Mammary epithelial cell (primary cell): ENCODE data around the gene JPH3.

Experiments used
- EZH2 ChIP-seq: IDR thresholded peaks from 2 replicates; pipeline ENCODE4 v1.6.1; 2012; ENCODE audit warnings: low read length, inconsistent platforms, borderline replicate concordance
- TF ChIP-seq, protein P1 (sequence below), 2 donors: IDR thresholded peaks in 1 of 2; conservative IDR thresholded peaks in 1 of 2; 2 replicates each; pipeline ENCODE4 v1.5.1; 2011 to 2012; ENCODE audit warnings: inconsistent platforms in 2 of 2, low read length in 2 of 2, mild to moderate bottlenecking in 2 of 2, control low read depth in 1 of 2, low read depth in 1 of 2; ENCODE audit not compliant: insufficient read depth in 1 of 2; ENCODE audit errors: extremely low read depth in 1 of 2

- TF ChIP-seq, protein P1, sequence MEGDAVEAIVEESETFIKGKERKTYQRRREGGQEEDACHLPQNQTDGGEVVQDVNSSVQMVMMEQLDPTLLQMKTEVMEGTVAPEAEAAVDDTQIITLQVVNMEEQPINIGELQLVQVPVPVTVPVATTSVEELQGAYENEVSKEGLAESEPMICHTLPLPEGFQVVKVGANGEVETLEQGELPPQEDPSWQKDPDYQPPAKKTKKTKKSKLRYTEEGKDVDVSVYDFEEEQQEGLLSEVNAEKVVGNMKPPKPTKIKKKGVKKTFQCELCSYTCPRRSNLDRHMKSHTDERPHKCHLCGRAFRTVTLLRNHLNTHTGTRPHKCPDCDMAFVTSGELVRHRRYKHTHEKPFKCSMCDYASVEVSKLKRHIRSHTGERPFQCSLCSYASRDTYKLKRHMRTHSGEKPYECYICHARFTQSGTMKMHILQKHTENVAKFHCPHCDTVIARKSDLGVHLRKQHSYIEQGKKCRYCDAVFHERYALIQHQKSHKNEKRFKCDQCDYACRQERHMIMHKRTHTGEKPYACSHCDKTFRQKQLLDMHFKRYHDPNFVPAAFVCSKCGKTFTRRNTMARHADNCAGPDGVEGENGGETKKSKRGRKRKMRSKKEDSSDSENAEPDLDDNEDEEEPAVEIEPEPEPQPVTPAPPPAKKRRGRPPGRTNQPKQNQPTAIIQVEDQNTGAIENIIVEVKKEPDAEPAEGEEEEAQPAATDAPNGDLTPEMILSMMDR (conservative IDR thresholded peaks at IDR 0.05 in 1 of 2, IDR thresholded peaks at IDR 0.05 in 1 of 2; ENCODE audit: extremely low read depth in 1 of 2, insufficient read depth in 1 of 2, low read depth in 1 of 2, low read length in 2 of 2): no peak
- TF ChIP-seq EZH2: no peak
Observed at GRCh38 chr16:87555647-87556046, 46.7 kb upstream of the JPH3 start.
